PC-3 (cell line): ENCODE data around the gene PPP1R3E.

ENCODE experiments used
- EZH2 ChIP-seq: fragments of 300-600 bp; sonication (generic); IDR thresholded peaks from one replicate; pipeline ENCODE4 v1.6.1; 2017; ENCODE audit warnings: antibody characterized with exemption, mild to moderate bottlenecking, low read length; ENCODE audit not compliant: unreplicated experiment
- TF ChIP-seq, protein P1 (sequence below): fragments of 300-600 bp; sonication (generic); conservative IDR thresholded peaks from 2 replicates; pipeline ENCODE4 v1.5.1; 2017; ENCODE audit warnings: antibody characterized with exemption, low read depth, mild to moderate bottlenecking, low read length

DNA sequence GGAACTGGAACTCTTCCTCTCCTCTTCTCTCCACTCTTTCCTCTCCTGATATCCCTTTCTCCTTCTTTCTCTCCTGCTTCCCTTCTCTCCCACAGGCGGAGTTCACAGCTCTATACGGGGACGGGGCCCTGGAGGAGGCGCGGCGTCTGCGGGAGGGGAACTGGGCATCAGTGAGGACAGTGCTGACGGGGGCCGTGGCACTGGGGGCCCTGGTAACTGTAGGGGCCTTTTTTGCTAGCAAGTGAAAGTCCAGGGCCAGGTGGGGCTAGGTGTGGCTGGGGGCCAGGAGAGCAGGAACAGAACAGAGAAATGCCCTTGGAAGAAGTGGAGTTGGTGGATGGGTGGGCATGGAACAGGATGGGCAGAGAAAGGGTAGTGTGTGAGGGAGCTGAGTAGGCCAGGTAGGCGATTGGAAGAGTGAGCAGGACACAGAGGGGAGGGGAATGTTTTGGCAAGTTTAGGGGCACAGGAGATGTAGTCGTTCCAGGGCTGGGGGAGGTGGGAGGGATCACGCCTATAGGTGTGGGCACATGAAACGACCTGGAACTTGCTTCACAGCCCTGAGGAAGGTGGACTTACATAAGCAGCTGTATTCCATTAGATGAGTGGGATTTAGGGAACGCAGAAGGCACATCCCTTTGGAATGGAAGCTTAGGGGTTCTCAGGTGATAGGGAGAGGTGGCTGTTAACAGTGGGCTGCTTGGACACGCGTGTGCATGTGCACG lies 6.2 kb upstream of the PPP1R3E start:
- TF ChIP-seq, protein P1, sequence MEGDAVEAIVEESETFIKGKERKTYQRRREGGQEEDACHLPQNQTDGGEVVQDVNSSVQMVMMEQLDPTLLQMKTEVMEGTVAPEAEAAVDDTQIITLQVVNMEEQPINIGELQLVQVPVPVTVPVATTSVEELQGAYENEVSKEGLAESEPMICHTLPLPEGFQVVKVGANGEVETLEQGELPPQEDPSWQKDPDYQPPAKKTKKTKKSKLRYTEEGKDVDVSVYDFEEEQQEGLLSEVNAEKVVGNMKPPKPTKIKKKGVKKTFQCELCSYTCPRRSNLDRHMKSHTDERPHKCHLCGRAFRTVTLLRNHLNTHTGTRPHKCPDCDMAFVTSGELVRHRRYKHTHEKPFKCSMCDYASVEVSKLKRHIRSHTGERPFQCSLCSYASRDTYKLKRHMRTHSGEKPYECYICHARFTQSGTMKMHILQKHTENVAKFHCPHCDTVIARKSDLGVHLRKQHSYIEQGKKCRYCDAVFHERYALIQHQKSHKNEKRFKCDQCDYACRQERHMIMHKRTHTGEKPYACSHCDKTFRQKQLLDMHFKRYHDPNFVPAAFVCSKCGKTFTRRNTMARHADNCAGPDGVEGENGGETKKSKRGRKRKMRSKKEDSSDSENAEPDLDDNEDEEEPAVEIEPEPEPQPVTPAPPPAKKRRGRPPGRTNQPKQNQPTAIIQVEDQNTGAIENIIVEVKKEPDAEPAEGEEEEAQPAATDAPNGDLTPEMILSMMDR, result no peak
- TF ChIP-seq EZH2, result no peak
